HG03103 (cell line): Measurements from ENCODE around the gene SPATA6.
"Not testable (repeated sequence)": the region's sequence is repeated elsewhere in the genome, so short reads cannot be mapped to it uniquely, and the experiment has no call there.

ENCODE experiments used
- ATAC-seq: cut with Tn5 transposase; IDR thresholded peaks from one replicate; pipeline ENCODE4 v1.9.1; 2021; ENCODE audit warnings: low read depth; ENCODE audit not compliant: unreplicated experiment

SPATA6 gene

GRCh38 chr1:48466594-48466993 is 5.4 kb downstream of the SPATA6 start:
- no peak for ATAC-seq

GRCh38 chr1:48462716-48463302 is 9.2 kb downstream of the SPATA6 start:
- no peak for ATAC-seq

GRCh38 chr1:48450505-48450904 is 21.5 kb downstream of the SPATA6 start:
- ATAC-seq = no peak

- no peak for ATAC-seq
These were observed 23.1 kb downstream of the SPATA6 start for GRCh38 chr1:48448932-48449331.

- not testable (repeated sequence) for ATAC-seq
These were observed 27.8 kb downstream of the SPATA6 start for GRCh38 chr1:48444186-48444585.

- no peak for ATAC-seq
These were observed 29.0 kb downstream of the SPATA6 start for GRCh38 chr1:48442864-48443619.

- ATAC-seq = not testable (repeated sequence)
These were observed 31.2 kb downstream of the SPATA6 start for GRCh38 chr1:48440786-48441185.

- no peak for ATAC-seq
These were observed 32.6 kb downstream of the SPATA6 start for GRCh38 chr1:48439380-48439779.

- ATAC-seq = not testable (repeated sequence)
These were observed 34.6 kb downstream of the SPATA6 start for GRCh38 chr1:48437379-48437778.

- not testable (repeated sequence) for ATAC-seq
These were observed 36.5 kb downstream of the SPATA6 start for GRCh38 chr1:48435312-48436002.

GRCh38 chr1:48430832-48431231 is 41.2 kb downstream of the SPATA6 start:
- no peak for ATAC-seq

GRCh38 chr1:48422009-48422408 is 50.0 kb downstream of the SPATA6 start:
- ATAC-seq = no peak

- no peak for ATAC-seq
These were observed 53.3 kb downstream of the SPATA6 start for GRCh38 chr1:48418742-48419141.

- ATAC-seq = no peak
These were observed 57.0 kb downstream of the SPATA6 start for GRCh38 chr1:48415050-48415449.

GRCh38 chr1:48414264-48414663 is 57.7 kb downstream of the SPATA6 start:
- no peak for ATAC-seq

- no peak for ATAC-seq
These were observed 66.1 kb downstream of the SPATA6 start for GRCh38 chr1:48405940-48406339.

- ATAC-seq = no peak
These were observed 66.6 kb downstream of the SPATA6 start for GRCh38 chr1:48405400-48405799.

- no peak for ATAC-seq
These were observed 69.4 kb downstream of the SPATA6 start for GRCh38 chr1:48402599-48402998.

- ATAC-seq = no peak
These were observed 75.8 kb downstream of the SPATA6 start for GRCh38 chr1:48396208-48396607.

- ATAC-seq = no peak
These were observed 80.1 kb downstream of the SPATA6 start for GRCh38 chr1:48391926-48392325.

GRCh38 chr1:48387409-48387808 is 84.6 kb downstream of the SPATA6 start:
- ATAC-seq = no peak

GRCh38 chr1:48374785-48375184 is 97.2 kb downstream of the SPATA6 start:
- ATAC-seq = no peak
